ENCODE results near the gene ZIC5. TPM values are rescaled to one million over a fixed set of nuclear protein-coding genes. Genes with fewer than 3 reads are reported as not detected.

The ZIC5 gene
- total and polyA plus RNA-seq, 9 of the 15 experiments (the other 6 are each of a cell fraction or from before 2014, with no cell fraction given): 0.57 to 2.0 (median 1.1) TPM

DNA sequence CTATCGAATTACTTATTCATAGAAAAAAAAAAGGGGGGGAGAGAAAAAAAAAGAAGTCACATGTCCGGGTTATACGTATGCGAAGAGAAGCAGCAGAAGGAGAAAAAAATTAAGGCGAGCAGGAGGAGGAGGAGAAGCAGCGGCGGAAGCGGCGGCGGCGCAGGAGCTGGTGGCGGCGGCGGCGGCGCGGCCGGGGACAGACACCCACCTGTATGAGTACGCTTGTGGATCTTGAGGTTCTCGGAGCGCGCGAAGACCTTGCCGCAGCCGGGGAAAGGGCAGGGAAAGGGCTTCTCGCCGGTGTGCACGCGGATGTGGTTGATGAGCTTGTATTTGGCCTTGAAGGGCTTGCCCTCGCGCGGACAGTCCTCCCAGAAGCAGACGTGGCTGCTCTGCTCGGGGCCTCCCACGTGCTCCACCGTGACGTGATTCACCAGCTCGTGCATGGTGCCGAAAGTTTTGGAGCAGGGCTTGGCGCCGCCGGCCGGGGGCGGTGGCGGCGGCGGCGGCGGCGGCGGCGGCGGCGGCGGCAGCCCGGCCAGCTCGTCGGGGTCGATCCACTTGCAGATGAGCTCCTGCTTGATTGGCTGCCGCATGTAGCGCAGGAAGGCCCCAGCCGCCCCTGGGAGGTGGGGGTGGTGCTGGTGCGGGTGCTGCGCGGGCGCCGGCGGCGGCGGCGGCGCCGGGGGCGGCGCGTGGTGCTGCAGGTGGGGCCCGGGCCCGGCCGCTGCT lies 1.5 kb downstream of the ZIC5 start (continued):
- TF ChIP-seq KDM5B (IDR thresholded peaks at IDR 0.05; ENCODE audit: insufficient replicate concordance, low read depth, low read length) (peak; percentile 45), POLR2H (tag; IDR thresholded peaks at IDR 0.05; ENCODE audit: low read depth) (no peak), SMAD2 (IDR thresholded peaks at IDR 0.05; ENCODE audit: low read depth, low read length) (no peak), ZFX (CRISPR knock-in tag; IDR thresholded peaks at IDR 0.05) (peak; percentile 67), CHCHD3 (CRISPR knock-in tag; IDR thresholded peaks at IDR 0.05) (no peak), NR3C1 (CRISPR knock-in tag; IDR thresholded peaks at IDR 0.05) (0 out of 2 replicates have a peak, but pooled peaks have one; percentile 27), ATF7 (IDR thresholded peaks at IDR 0.05) (peak; percentile 28; the same call in 1 of the 2 replicates), ZSCAN32 (CRISPR knock-in tag; IDR thresholded peaks at IDR 0.05) (no peak), DDX20 (tag; IDR thresholded peaks at IDR 0.05; ENCODE audit: low read depth) (no peak), NRF1 (conservative IDR thresholded peaks at IDR 0.05 in 1 of 2, IDR thresholded peaks at IDR 0.05 in 1 of 2) (peak; percentile 24 to 45; a peak in 1 of 4 replicates), CCNT2 (IDR thresholded peaks at IDR 0.05; ENCODE audit: borderline replicate concordance, extremely low read depth, insufficient read length, low read depth, low read length) (peak; percentile 54)
- TF ChIP-seq, protein P1, sequence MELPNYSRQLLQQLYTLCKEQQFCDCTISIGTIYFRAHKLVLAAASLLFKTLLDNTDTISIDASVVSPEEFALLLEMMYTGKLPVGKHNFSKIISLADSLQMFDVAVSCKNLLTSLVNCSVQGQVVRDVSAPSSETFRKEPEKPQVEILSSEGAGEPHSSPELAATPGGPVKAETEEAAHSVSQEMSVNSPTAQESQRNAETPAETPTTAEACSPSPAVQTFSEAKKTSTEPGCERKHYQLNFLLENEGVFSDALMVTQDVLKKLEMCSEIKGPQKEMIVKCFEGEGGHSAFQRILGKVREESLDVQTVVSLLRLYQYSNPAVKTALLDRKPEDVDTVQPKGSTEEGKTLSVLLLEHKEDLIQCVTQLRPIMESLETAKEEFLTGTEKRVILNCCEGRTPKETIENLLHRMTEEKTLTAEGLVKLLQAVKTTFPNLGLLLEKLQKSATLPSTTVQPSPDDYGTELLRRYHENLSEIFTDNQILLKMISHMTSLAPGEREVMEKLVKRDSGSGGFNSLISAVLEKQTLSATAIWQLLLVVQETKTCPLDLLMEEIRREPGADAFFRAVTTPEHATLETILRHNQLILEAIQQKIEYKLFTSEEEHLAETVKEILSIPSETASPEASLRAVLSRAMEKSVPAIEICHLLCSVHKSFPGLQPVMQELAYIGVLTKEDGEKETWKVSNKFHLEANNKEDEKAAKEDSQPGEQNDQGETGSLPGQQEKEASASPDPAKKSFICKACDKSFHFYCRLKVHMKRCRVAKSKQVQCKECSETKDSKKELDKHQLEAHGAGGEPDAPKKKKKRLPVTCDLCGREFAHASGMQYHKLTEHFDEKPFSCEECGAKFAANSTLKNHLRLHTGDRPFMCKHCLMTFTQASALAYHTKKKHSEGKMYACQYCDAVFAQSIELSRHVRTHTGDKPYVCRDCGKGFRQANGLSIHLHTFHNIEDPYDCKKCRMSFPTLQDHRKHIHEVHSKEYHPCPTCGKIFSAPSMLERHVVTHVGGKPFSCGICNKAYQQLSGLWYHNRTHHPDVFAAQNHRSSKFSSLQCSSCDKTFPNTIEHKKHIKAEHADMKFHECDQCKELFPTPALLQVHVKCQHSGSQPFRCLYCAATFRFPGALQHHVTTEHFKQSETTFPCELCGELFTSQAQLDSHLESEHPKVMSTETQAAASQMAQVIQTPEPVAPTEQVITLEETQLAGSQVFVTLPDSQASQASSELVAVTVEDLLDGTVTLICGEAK (IDR thresholded peaks at IDR 0.05): 0 out of 2 replicates have a peak, but pooled peaks have one; percentile 14
- TF ChIP-seq, protein P1 (CRISPR knock-in tag; IDR thresholded peaks at IDR 0.05): no peak
- TF ChIP-seq, protein P2, sequence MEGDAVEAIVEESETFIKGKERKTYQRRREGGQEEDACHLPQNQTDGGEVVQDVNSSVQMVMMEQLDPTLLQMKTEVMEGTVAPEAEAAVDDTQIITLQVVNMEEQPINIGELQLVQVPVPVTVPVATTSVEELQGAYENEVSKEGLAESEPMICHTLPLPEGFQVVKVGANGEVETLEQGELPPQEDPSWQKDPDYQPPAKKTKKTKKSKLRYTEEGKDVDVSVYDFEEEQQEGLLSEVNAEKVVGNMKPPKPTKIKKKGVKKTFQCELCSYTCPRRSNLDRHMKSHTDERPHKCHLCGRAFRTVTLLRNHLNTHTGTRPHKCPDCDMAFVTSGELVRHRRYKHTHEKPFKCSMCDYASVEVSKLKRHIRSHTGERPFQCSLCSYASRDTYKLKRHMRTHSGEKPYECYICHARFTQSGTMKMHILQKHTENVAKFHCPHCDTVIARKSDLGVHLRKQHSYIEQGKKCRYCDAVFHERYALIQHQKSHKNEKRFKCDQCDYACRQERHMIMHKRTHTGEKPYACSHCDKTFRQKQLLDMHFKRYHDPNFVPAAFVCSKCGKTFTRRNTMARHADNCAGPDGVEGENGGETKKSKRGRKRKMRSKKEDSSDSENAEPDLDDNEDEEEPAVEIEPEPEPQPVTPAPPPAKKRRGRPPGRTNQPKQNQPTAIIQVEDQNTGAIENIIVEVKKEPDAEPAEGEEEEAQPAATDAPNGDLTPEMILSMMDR (IDR thresholded peaks at IDR 0.05 in 2 of 3, conservative IDR thresholded peaks at IDR 0.05 in 1 of 3; ENCODE audit: insufficient read depth in 2 of 3, low read depth in 1 of 3, low read length in 3 of 3): 0 out of 6 replicates have a peak, but pooled peaks of 1 of the 3 experiments have one; percentile 1
- TF ChIP-seq, protein P3, sequence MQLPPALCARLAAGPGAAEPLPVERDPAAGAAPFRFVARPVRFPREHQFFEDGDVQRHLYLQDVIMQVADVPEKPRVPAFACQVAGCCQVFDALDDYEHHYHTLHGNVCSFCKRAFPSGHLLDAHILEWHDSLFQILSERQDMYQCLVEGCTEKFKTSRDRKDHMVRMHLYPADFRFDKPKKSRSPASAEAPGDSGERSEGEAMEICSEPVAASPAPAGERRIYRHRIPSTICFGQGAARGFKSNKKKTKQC (CRISPR knock-in tag; IDR thresholded peaks at IDR 0.05): peak; percentile 75; the same call in 1 of the 2 replicates

All from K562 (cell line).